ENCODE results near the gene C10orf67. TPM values are rescaled to one million over a fixed set of nuclear protein-coding genes. Genes with fewer than 3 reads are reported as not detected.

C10orf67 gene
- total RNA-seq, 1 donor from 2014 or later = not detected

GRCh38 chr10:23187155-23187554 is 157.4 kb downstream of the C10orf67 start:
- Mint-ChIP-seq H3K4me1 (ENCODE audit: low read depth) (peaks cover 22% of the 10 kb centered on the region), H3K27me3 (peaks cover 50% of the 10 kb centered on the region), H3K9me3 (ENCODE audit: low read depth) (no peaks in the 10 kb centered on the region), H3K4me3 (ENCODE audit: low read depth) (no peak overlapping the region), H3K27ac (no peak overlapping the region), H3K36me3 (ENCODE audit: insufficient read depth) (no peaks in the 10 kb centered on the region)
- DNase-seq (ENCODE audit: low spot score, unreplicated experiment) = no peak
- no peak for TF ChIP-seq CTCF (IDR thresholded peaks at IDR 0.05; ENCODE audit: unreplicated experiment)

- H3K27me3 Mint-ChIP-seq = peaks cover 54% of the 10 kb centered on the region
- H3K4me1 Mint-ChIP-seq (ENCODE audit: low read depth) = peaks cover 22% of the 10 kb centered on the region
- no peak for TF ChIP-seq CTCF (IDR thresholded peaks at IDR 0.05; ENCODE audit: unreplicated experiment)
- no peak for DNase-seq (ENCODE audit: low spot score, unreplicated experiment)
- no peaks in the 10 kb centered on the region for H3K36me3 Mint-ChIP-seq (ENCODE audit: insufficient read depth)
- H3K27ac Mint-ChIP-seq = no peak overlapping the region
- no peaks in the 10 kb centered on the region for H3K9me3 Mint-ChIP-seq (ENCODE audit: low read depth)
- no peak overlapping the region for H3K4me3 Mint-ChIP-seq (ENCODE audit: low read depth)
Observed at GRCh38 chr10:23186697-23187096, 157.9 kb downstream of the C10orf67 start.

- TF ChIP-seq CTCF (IDR thresholded peaks at IDR 0.05; ENCODE audit: unreplicated experiment) = no peak
- no peaks in the 10 kb centered on the region for H3K36me3 Mint-ChIP-seq (ENCODE audit: insufficient read depth)
- no peaks in the 10 kb centered on the region for H3K9me3 Mint-ChIP-seq (ENCODE audit: low read depth)
Observed at GRCh38 chr10:23186178-23186577, 158.4 kb downstream of the C10orf67 start.

GRCh38 chr10:23174977-23175512 is 169.6 kb downstream of the C10orf67 start:
- H3K4me3 Mint-ChIP-seq (ENCODE audit: low read depth) = peak overlapping the region; percentile 66
- TF ChIP-seq CTCF (IDR thresholded peaks at IDR 0.05; ENCODE audit: unreplicated experiment) = no peak
- no peak for DNase-seq (ENCODE audit: low spot score, unreplicated experiment)

More at GRCh38 chr10:23186178-23186577, 158.4 kb downstream of the C10orf67 start:
- H3K27me3 Mint-ChIP-seq = peaks cover 56% of the 10 kb centered on the region
- DNase-seq (ENCODE audit: low spot score, unreplicated experiment) = no peak
- H3K27ac Mint-ChIP-seq = no peak overlapping the region
- no peak overlapping the region for H3K4me3 Mint-ChIP-seq (ENCODE audit: low read depth)
- peaks cover 22% of the 10 kb centered on the region for H3K4me1 Mint-ChIP-seq (ENCODE audit: low read depth)

GRCh38 chr10:23174074-23174976 is 170.3 kb downstream of the C10orf67 start:
- TF ChIP-seq CTCF (IDR thresholded peaks at IDR 0.05; ENCODE audit: unreplicated experiment) = no peak

More at GRCh38 chr10:23174977-23175512, 169.6 kb downstream of the C10orf67 start:
- no peaks in the 10 kb centered on the region for H3K9me3 Mint-ChIP-seq (ENCODE audit: low read depth)
- H3K36me3 Mint-ChIP-seq (ENCODE audit: insufficient read depth) = peaks cover 4% of the 10 kb centered on the region
- peaks cover 17% of the 10 kb centered on the region for H3K4me1 Mint-ChIP-seq (ENCODE audit: low read depth)
- H3K27me3 Mint-ChIP-seq = peaks cover 85% of the 10 kb centered on the region
- peak overlapping the region; percentile 52 for H3K27ac Mint-ChIP-seq

More at GRCh38 chr10:23174074-23174976, 170.3 kb downstream of the C10orf67 start:
- Mint-ChIP-seq H3K9me3 (ENCODE audit: low read depth) (no peaks in the 10 kb centered on the region), H3K27ac (peak overlapping the region; percentile 37), H3K36me3 (ENCODE audit: insufficient read depth) (peaks cover 4% of the 10 kb centered on the region), H3K4me3 (ENCODE audit: low read depth) (peak overlapping the region; percentile 77), H3K27me3 (peaks cover 83% of the 10 kb centered on the region), H3K4me1 (ENCODE audit: low read depth) (peaks cover 17% of the 10 kb centered on the region)
- no peak for DNase-seq (ENCODE audit: low spot score, unreplicated experiment)
